Activated T-helper 1 cell treated with anti-CD3 and anti-CD28 coated beads, Interleukin-12 subunit alpha, Interleukin-12 subunit beta, Interleukin-2, Interleukin-4 antibody, amounts not matched to agents 30 ng/mL and 10 ng/mL and 1 ng/mL, durations not matched to agents 14 hours and 24 hours and 36 hours (primary cell): ENCODE measurements around the gene YIF1A. TPM values are rescaled to one million over a fixed set of nuclear protein-coding genes. Genes with fewer than 3 reads are reported as not detected.

Source experiments
- DNase-seq: peaks from one replicate; pipeline ENCODE4 v3.0.0; 2021; ENCODE audit warnings: low spot score
- H3K27ac Mint-ChIP-seq: one replicate; pipeline ENCODE4 v1.8.0; 2021; ENCODE audit warnings: mild to moderate bottlenecking, mixed read lengths
- H3K27me3 Mint-ChIP-seq: one replicate; pipeline ENCODE4 v1.8.0; 2022; ENCODE audit warnings: mild to moderate bottlenecking, moderate library complexity, mixed read lengths; ENCODE audit not compliant: insufficient read depth
- H3K36me3 Mint-ChIP-seq: one replicate; pipeline ENCODE4 v1.8.0; 2021; ENCODE audit warnings: low read depth, mixed read lengths
- H3K4me1 Mint-ChIP-seq: one replicate; pipeline ENCODE4 v1.8.0; 2021; ENCODE audit warnings: low read depth, mixed read lengths
- H3K4me3 Mint-ChIP-seq: one replicate; pipeline ENCODE4 v1.8.0; 2021; ENCODE audit warnings: mild to moderate bottlenecking, moderate library complexity, mixed read lengths
- H3K9me3 Mint-ChIP-seq: one replicate; pipeline ENCODE4 v1.8.0; 2021; ENCODE audit warnings: mixed read lengths
- intact Hi-C: fragments of 100-400 bp; cut with micrococcal nuclease; formaldehyde crosslinking; loops from one replicate; pipeline ENCODE4 v1.15.1; 2024
- total RNA-seq: library from RNA; stranded (reverse); gene quantifications from 2 replicates; pipeline ENCODE4 v1.2.3, GENCODE V29; 2022

The YIF1A gene
- total RNA-seq, 1 donor from 2014 or later: 127 TPM

DNA sequence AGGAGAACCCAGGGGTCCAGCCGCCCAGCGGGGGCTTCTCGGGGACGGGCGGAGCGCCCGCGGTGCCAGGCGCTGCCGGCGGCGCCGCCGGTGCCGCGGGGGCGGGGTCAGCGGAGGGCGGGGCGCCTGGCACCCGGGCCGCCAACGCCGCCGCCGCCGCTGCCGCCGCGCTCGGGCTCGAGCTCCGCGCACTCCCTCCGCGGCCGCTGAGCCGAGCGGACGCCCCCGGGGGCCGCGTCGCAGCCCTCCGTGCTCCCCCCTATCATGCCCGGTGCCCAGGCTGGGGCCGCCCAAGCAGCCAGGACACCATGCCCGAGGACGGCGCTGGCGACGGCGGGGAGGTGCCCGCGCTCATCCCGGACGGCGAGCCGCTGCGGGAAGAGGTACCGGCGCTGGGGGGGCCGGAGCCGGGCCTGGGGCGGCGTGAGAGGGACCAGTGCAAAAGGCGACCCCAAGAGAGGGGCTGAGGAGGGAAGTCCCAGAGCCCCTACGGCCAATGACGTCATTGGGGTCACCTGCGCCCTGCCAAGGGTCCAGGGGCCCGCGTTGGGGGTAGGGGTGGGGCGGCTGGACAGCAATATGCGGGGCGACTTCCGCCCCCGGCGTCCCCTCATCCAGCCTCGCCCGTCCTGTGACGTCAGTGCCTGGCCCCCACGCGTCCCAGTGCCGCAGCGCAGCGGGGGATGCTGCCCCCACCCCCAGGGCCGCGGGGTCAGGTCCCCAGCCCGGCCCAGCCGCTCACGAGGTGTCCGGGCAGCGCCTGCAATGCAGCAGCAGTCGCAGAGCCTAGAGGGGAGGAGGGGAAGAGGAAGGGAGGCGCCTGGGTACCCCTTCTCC is 3.0 kb upstream of the YIF1A start, which contains the start of gene TMEM151A:
Gene TMEM151A, plus strand, starts transcription at position 189 of the 837 bp plus-strand sequence. Its CDS starts 120 bp downstream, at position 309.
- no peak within 1 kb of the TSS for H3K27ac Mint-ChIP-seq
- peaks cover 3% of the 10 kb centered on the region for H3K36me3 Mint-ChIP-seq
- peak within 1 kb of the TSS; percentile 95 for H3K4me3 Mint-ChIP-seq
- no peak for DNase-seq
- H3K4me1 Mint-ChIP-seq: peaks cover 36% of the 10 kb centered on the region
- H3K9me3 Mint-ChIP-seq: no peaks in the 10 kb centered on the region
- H3K27me3 Mint-ChIP-seq: peaks cover 32% of the 10 kb centered on the region
- intact Hi-C loops: no loop called here

DNA sequence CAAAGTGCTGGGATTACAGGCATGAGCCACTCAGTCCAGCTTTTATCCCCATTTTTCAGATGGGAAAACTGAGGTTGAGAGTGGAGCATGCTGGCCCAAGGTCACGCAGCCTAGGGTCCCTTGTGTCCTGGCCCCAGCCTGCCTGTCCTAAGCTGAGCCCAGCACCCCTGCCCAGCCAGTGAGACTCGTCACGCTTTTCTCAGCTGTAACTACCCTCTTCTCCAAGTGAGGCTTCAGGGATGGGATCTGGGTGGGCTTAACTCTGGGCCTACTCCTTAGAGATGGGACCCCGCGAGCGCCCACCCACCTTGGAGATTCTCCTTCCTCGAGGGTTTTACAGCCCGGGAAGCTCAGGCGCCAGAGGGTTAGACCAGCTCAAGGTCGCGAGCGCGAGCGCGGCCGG is 2.4 kb upstream of the YIF1A start:
- Mint-ChIP-seq H3K27ac (no peak overlapping the region), H3K9me3 (no peaks in the 10 kb centered on the region), H3K4me3 (no peak overlapping the region), H3K27me3 (peaks cover 31% of the 10 kb centered on the region), H3K36me3 (peaks cover 5% of the 10 kb centered on the region), H3K4me1 (peaks cover 39% of the 10 kb centered on the region)
- DNase-seq: no peak
- intact Hi-C loops: no loop called here

DNA sequence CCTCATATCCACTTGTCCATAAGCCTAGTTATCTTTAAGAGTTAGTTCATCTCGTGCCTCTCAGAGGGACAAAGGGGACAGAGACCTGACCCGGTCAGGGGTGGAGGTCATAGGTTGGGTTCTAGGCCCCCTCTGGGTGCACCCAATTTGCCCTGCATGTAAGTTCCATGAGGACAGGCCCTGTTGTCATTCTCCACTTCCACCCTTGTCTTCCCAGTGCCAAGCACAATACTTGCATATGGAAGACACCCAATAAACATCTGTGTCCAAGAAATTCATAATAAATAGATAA is 1.3 kb upstream of the YIF1A start:
- Mint-ChIP-seq H3K4me3 (peak overlapping the region; percentile 95), H3K27ac (no peak overlapping the region), H3K27me3 (peaks cover 28% of the 10 kb centered on the region), H3K4me1 (peaks cover 39% of the 10 kb centered on the region), H3K9me3 (no peaks in the 10 kb centered on the region), H3K36me3 (peaks cover 5% of the 10 kb centered on the region)
- no peak for DNase-seq
- intact Hi-C loops: no loop called here

DNA sequence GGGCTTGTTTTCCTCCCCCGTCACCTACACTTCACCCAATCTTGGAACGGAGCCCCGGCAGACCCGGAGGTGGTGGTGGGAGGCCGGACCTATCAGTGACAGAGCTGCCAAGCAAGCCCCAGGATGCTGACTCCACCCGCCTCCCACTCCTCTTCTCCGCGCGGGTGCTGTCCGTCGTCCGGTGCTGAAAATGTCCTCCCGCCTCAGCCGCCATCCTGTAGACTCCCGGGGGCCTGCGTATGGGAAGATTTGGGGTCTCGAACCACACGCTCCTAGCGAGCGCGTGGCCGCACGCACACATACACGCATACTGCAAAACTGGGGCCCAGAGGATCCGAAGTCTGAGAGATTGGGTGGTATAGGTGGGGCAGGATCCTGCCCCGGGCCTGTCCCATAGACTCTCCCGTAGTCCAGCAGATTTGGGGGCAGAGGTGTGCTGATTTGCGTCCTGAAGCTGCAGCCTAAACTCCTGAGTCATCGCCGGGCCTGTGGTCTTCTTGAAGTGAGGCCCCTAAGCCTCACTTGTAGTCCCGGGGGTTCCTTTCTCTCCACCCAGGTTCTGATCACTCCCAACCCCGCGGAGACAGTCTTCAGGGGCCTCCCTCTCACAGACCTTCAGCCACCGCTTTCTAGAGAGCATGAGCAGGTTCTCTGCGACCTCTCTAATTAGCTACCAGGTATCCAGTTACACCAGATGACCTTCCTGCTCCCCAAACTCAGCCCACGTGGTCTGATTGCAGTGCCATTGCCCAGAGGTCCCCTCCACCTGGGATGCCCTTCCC is 796 bp upstream of the YIF1A start:
- peak; percentile 78 for DNase-seq
- Mint-ChIP-seq H3K4me3 (peak overlapping the region; percentile 95), H3K27ac (peak overlapping the region; percentile 99), H3K27me3 (peaks cover 28% of the 10 kb centered on the region), H3K36me3 (peaks cover 5% of the 10 kb centered on the region), H3K4me1 (peaks cover 39% of the 10 kb centered on the region), H3K9me3 (no peaks in the 10 kb centered on the region)
- intact Hi-C loops: loop anchor here (1.0 to 2.0 kb wide), 8 partner anchors 21 to 1063 kb away; partner anchors contain the start of genes NPAS4, POLD4 and RAB1B

- DNase-seq: no peak
- Mint-ChIP-seq H3K4me1 (peaks cover 41% of the 10 kb centered on the region), H3K9me3 (no peaks in the 10 kb centered on the region), H3K4me3 (peak overlapping the region; percentile 95), H3K27ac (peak overlapping the region; percentile 93), H3K27me3 (peaks cover 21% of the 10 kb centered on the region), H3K36me3 (peaks cover 9% of the 10 kb centered on the region)
- intact Hi-C loops: loop anchor here (2.0 kb wide), 1 partner anchor 1065 kb away; the partner anchor contains the start of gene POLD4
Measured at GRCh38 chr11:66287889-66288670, 863 bp downstream of the YIF1A start.

DNA sequence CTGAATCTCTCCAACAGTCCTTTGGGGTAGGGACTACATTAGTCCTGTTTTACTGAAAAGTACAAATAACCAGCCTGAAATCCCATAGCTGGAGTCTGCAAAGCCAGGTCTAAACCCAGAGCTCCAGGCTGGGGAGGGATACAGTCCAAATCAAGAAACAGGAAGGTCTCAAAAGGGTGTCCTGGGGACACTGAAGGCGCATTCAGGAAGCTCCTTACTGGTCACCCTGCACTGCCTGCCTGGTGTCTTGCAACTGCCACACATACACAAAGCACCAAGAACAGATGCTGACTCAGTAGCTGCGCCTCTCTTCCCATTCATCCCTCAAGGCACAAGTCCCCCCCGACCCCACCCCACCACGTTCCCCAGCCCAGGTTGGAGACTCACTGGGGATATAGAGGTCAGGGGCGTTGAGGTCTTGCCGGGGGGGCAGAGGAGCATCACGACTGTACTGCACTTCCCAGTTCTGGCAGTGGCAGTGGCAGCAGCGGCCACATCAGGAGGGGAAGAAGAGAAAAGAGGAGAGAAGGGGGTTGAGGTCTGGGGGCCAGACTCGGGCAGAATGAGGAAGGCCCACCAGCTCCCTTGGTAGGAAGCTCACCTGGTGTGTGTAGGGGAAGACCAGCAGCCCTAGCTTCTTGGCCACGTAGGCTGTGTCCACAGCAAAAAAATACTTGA is 1.6 kb downstream of the YIF1A start:
- H3K27me3 Mint-ChIP-seq: peaks cover 15% of the 10 kb centered on the region
- peak overlapping the region; percentile 68 for H3K27ac Mint-ChIP-seq
- H3K4me1 Mint-ChIP-seq: peaks cover 42% of the 10 kb centered on the region
- H3K9me3 Mint-ChIP-seq: no peaks in the 10 kb centered on the region
- peak overlapping the region; percentile 95 for H3K4me3 Mint-ChIP-seq
- H3K36me3 Mint-ChIP-seq: peaks cover 9% of the 10 kb centered on the region
- DNase-seq: no peak
- intact Hi-C loops: no loop called here

- intact Hi-C loops: no loop called here
- Mint-ChIP-seq H3K4me3 (peak overlapping the region; percentile 95), H3K4me1 (peaks cover 48% of the 10 kb centered on the region), H3K27ac (no peak overlapping the region), H3K27me3 (peaks cover 18% of the 10 kb centered on the region), H3K36me3 (peaks cover 9% of the 10 kb centered on the region), H3K9me3 (no peaks in the 10 kb centered on the region)
- no peak for DNase-seq
Measured at GRCh38 chr11:66286699-66287098, 2.2 kb downstream of the YIF1A start.

GRCh38 chr11:66285250-66285947 is 3.5 kb downstream of the YIF1A start:
- H3K4me3 Mint-ChIP-seq: peak overlapping the region; percentile 33
- H3K27me3 Mint-ChIP-seq: peaks cover 9% of the 10 kb centered on the region
- no peak overlapping the region for H3K27ac Mint-ChIP-seq
- intact Hi-C loops: no loop called here
- H3K4me1 Mint-ChIP-seq: peaks cover 44% of the 10 kb centered on the region
- H3K36me3 Mint-ChIP-seq: peaks cover 9% of the 10 kb centered on the region
- DNase-seq: no peak
- no peaks in the 10 kb centered on the region for H3K9me3 Mint-ChIP-seq

- Mint-ChIP-seq H3K27me3 (peaks cover 11% of the 10 kb centered on the region), H3K36me3 (peaks cover 9% of the 10 kb centered on the region), H3K9me3 (no peaks in the 10 kb centered on the region), H3K4me3 (no peak overlapping the region), H3K27ac (no peak overlapping the region), H3K4me1 (peaks cover 36% of the 10 kb centered on the region)
- no peak for DNase-seq
- intact Hi-C loops: no loop called here
Measured at GRCh38 chr11:66284526-66285078, 4.3 kb downstream of the YIF1A start.

GRCh38 chr11:66283461-66284105 is 5.4 kb downstream of the YIF1A start:
- Mint-ChIP-seq H3K27ac (peak overlapping the region; percentile 58), H3K4me1 (peaks cover 29% of the 10 kb centered on the region), H3K4me3 (no peak overlapping the region), H3K36me3 (peaks cover 6% of the 10 kb centered on the region), H3K27me3 (peaks cover 10% of the 10 kb centered on the region), H3K9me3 (no peaks in the 10 kb centered on the region)
- no peak for DNase-seq
- intact Hi-C loops: no loop called here
